ENCODE measurements around the gene PCDHGA10.
"Not testable (repeated sequence)": the region's sequence is repeated elsewhere in the genome, so short reads cannot be mapped to it uniquely, and the experiment has no call there.

Gene PCDHGA10

GRCh38 chr5:141412854-141413539 is at the start of gene PCDHGA10:
TSS of gene PCDHGA10 (plus strand) at chr5:141412987. CDS start at chr5:141413176, 189 bp downstream.
- Mint-ChIP-seq H3K27ac (peak within 1 kb of the TSS; percentile 4), H3K9me3 (peaks cover 24% of the 10 kb centered on the region)

GRCh38 chr5:141363952-141364660 is 48.7 kb upstream of the PCDHGA10 start, which contains the start of gene PCDHGA5:
TSS of gene PCDHGA5 (plus strand) at chr5:141364162. CDS start at chr5:141364331, 169 bp downstream.
- peaks cover 8% of the 10 kb centered on the region for H3K36me3 Mint-ChIP-seq (ENCODE audit: low read depth)
- H3K27me3 Mint-ChIP-seq (ENCODE audit: low read depth): peaks cover 46% of the 10 kb centered on the region
- H3K9me3 Mint-ChIP-seq: peaks cover 40% of the 10 kb centered on the region
- no peak within 1 kb of the TSS for H3K4me3 Mint-ChIP-seq
- no peak within 1 kb of the TSS for H3K27ac Mint-ChIP-seq
- peaks cover 4% of the 10 kb centered on the region for H3K4me1 Mint-ChIP-seq (ENCODE audit: low read depth)

More at GRCh38 chr5:141412854-141413539, at the start of gene PCDHGA10:
- Mint-ChIP-seq H3K4me3 (peak within 1 kb of the TSS; percentile 82), H3K27me3 (ENCODE audit: low read depth) (peaks cover 67% of the 10 kb centered on the region), H3K36me3 (ENCODE audit: low read depth) (peaks cover 15% of the 10 kb centered on the region), H3K4me1 (ENCODE audit: low read depth) (peaks cover 20% of the 10 kb centered on the region)

DNA sequence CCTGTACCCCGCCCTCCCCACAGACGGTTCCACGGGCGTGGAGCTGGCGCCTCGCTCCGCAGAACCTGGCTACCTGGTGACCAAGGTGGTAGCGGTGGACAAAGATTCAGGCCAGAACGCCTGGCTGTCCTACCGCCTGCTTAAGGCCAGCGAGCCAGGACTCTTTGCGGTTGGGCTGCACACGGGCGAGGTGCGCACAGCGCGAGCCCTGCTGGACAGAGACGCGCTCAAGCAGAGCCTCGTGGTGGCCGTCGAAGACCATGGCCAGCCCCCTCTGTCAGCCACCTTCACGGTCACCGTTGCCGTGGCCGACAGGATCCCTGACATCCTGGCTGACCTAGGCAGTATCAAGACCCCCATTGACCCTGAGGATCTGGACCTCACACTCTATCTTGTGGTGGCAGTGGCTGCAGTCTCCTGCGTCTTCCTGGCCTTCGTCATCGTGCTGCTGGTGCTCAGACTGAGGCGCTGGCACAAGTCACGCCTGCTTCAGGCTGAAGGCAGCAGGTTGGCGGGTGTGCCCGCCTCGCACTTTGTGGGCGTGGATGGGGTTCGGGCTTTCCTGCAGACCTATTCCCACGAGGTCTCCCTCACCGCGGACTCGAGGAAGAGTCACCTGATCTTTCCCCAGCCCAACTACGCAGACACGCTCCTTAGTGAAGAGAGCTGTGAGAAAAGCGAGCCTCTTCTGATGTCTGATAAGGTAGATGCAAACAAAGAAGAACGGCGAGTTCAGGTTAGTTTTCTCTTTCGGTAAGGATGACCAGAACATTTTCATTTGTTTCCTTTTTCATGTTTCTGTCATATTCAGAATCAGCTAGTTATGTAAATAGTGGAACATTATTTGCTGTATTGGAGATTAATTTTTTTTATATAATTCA is 46.5 kb upstream of the PCDHGA10 start:
- Mint-ChIP-seq H3K4me1 (ENCODE audit: low read depth) (peaks cover 4% of the 10 kb centered on the region), H3K4me3 (no peak overlapping the region), H3K36me3 (ENCODE audit: low read depth) (peaks cover 6% of the 10 kb centered on the region), H3K27ac (no peak overlapping the region), H3K9me3 (peaks cover 31% of the 10 kb centered on the region), H3K27me3 (ENCODE audit: low read depth) (peaks cover 40% of the 10 kb centered on the region)

GRCh38 chr5:141369994-141370848 is 42.6 kb upstream of the PCDHGA10 start, which contains the start of gene PCDHGB3:
TSS of gene PCDHGB3 (plus strand) at chr5:141370242. CDS start at chr5:141370395, 153 bp downstream.
- Mint-ChIP-seq H3K4me1 (ENCODE audit: low read depth) (peaks cover 2% of the 10 kb centered on the region), H3K36me3 (ENCODE audit: low read depth) (peaks cover 2% of the 10 kb centered on the region), H3K4me3 (peak within 1 kb of the TSS; percentile 70), H3K27me3 (ENCODE audit: low read depth) (peaks cover 26% of the 10 kb centered on the region), H3K27ac (no peak within 1 kb of the TSS), H3K9me3 (peaks cover 38% of the 10 kb centered on the region)

DNA sequence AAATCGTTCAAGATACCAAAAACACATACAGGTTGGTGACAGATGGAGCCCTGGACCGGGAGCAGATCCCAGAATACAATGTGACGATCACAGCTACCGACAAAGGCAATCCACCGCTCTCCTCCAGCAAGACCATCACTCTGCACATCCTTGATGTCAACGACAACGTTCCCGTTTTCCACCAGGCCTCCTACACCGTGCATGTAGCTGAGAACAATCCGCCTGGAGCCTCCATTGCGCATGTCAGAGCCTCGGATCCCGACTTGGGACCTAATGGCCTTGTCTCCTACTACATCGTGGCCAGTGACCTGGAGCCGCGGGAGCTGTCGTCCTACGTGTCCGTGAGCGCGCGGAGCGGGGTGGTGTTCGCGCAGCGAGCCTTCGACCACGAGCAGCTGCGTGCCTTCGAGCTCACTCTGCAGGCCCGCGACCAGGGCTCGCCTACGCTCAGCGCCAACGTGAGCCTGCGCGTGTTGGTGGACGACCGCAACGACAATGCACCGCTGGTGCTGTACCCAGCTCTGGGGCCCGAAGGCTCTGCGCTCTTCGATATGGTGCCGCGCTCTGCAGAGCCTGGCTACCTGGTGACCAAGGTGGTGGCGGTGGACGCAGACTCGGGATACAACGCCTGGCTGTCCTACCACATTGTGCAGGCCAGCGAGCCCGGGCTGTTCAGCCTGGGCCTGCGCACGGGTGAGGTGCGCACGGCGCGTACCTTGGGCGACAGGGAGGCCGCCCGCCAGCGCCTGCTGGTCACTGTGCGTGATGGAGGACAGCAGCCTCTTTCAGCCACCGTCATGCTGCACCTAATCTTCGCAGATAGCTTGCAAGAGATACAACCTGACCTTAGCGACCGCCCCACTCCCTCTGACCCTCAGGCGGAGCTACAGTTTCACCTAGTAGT is 41.0 kb upstream of the PCDHGA10 start:
- Mint-ChIP-seq H3K27ac (no peak overlapping the region), H3K4me3 (no peak overlapping the region), H3K9me3 (peaks cover 36% of the 10 kb centered on the region), H3K4me1 (ENCODE audit: low read depth) (peaks cover 2% of the 10 kb centered on the region), H3K36me3 (ENCODE audit: low read depth) (peaks cover 2% of the 10 kb centered on the region), H3K27me3 (ENCODE audit: low read depth) (peaks cover 16% of the 10 kb centered on the region)

DNA sequence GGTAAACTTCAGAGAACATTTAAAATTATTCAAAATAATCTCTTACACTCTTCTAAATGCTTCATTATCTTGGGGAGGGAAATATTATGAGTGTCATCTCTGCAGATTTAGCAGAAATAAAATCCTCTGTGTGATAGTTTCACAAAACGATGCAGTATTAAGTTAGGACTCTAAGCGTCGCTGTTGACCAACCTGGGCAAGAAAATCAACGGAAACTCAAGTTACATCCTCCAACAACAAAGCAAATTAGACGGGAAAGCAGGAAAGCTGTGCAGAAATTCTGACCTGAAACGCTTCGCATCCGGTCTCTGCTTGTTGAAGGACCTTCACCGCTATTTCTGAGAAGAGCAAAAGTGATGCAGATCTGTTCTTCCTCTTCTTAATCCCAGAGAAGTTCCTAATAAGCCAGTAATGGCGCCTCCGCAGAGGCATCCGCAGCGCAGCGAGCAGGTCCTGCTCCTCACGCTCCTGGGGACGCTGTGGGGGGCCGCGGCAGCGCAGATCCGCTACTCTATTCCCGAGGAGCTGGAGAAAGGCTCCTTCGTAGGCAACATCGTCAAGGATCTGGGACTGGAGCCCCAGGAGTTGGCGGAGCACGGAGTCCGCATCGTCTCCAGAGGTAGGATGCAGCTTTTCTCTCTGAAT is 39.0 kb upstream of the PCDHGA10 start, which contains the start of gene PCDHGA6:
PCDHGA6 (plus strand) TSS at position 219 of the 645 bp plus-strand sequence; CDS start at position 412, 193 bp downstream.
- Mint-ChIP-seq H3K36me3 (ENCODE audit: low read depth) (peaks cover 2% of the 10 kb centered on the region), H3K4me1 (ENCODE audit: low read depth) (peaks cover 2% of the 10 kb centered on the region), H3K4me3 (peak within 1 kb of the TSS; percentile 15), H3K27me3 (ENCODE audit: low read depth) (peaks cover 16% of the 10 kb centered on the region), H3K27ac (peak within 1 kb of the TSS; percentile 22), H3K9me3 (peaks cover 40% of the 10 kb centered on the region)

GRCh38 chr5:141374627-141375026 is 38.2 kb upstream of the PCDHGA10 start:
- Mint-ChIP-seq H3K4me3 (no peak overlapping the region), H3K9me3 (peaks cover 40% of the 10 kb centered on the region), H3K36me3 (ENCODE audit: low read depth) (peaks cover 2% of the 10 kb centered on the region), H3K4me1 (ENCODE audit: low read depth) (peaks cover 2% of the 10 kb centered on the region), H3K27me3 (ENCODE audit: low read depth) (peaks cover 16% of the 10 kb centered on the region), H3K27ac (no peak overlapping the region)

DNA sequence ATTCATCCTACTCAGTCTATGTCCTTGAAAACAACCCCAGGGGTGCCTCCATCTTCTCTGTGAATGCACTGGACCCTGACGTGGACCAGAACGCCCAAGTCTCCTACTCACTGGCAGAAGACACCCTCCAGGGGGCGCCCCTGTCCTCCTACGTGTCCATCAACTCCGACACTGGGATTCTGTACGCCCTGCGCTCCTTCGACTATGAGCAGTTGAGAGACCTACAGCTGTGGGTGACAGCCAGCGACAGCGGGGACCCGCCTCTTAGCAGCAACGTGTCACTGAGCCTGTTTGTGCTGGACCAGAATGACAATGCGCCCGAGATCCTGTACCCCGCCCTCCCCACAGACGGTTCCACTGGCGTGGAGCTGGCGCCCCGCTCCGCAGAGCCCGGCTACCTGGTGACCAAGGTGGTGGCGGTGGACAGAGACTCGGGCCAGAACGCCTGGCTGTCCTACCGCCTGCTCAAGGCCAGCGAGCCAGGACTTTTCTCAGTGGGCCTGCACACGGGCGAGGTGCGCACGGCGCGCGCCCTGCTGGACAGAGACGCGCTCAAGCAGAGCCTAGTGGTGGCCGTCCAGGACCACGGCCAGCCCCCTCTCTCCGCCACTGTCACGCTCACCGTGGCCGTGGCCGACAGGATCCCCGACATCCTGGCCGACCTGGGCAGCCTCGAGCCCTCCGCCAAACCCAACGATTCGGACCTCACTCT is 37.2 kb upstream of the PCDHGA10 start:
- H3K27me3 Mint-ChIP-seq (ENCODE audit: low read depth): peaks cover 18% of the 10 kb centered on the region
- not testable (repeated sequence) for H3K27ac Mint-ChIP-seq

GRCh38 chr5:141382469-141383294 is 30.1 kb upstream of the PCDHGA10 start, which contains the start of gene PCDHGA7:
TSS of gene PCDHGA7 (plus strand) at chr5:141382742. CDS start at chr5:141382900, 158 bp downstream.
- Mint-ChIP-seq H3K4me3 (peak within 1 kb of the TSS; percentile 78), H3K36me3 (ENCODE audit: low read depth) (no peaks in the 10 kb centered on the region), H3K4me1 (ENCODE audit: low read depth) (no peaks in the 10 kb centered on the region), H3K27ac (no peak within 1 kb of the TSS), H3K27me3 (ENCODE audit: low read depth) (peaks cover 31% of the 10 kb centered on the region), H3K9me3 (peaks cover 30% of the 10 kb centered on the region)

More for the DNA sequence above, 37.2 kb upstream of the PCDHGA10 start:
- H3K9me3 Mint-ChIP-seq: peaks cover 40% of the 10 kb centered on the region
- H3K36me3 Mint-ChIP-seq (ENCODE audit: low read depth); H3K4me1 Mint-ChIP-seq (ENCODE audit: low read depth); H3K4me3 Mint-ChIP-seq: not testable (repeated sequence)

DNA sequence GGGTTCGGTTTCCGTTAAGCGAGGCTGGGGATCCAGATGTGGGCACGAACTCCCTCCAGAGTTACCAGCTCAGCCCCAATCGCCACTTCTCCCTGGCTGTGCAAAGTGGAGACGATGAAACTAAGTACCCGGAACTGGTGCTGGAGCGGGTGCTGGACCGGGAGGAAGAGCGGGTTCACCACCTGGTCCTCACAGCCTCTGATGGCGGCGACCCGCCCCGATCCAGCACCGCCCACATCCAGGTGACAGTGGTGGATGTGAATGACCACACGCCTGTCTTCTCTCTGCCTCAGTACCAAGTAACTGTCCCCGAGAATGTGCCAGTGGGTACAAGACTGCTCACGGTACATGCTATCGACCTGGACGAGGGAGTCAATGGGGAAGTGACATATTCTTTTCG is 29.4 kb upstream of the PCDHGA10 start:
- Mint-ChIP-seq H3K9me3 (peaks cover 31% of the 10 kb centered on the region), H3K4me3 (peak overlapping the region; percentile 78), H3K27ac (no peak overlapping the region), H3K27me3 (ENCODE audit: low read depth) (peaks cover 33% of the 10 kb centered on the region), H3K4me1 (ENCODE audit: low read depth) (no peaks in the 10 kb centered on the region), H3K36me3 (ENCODE audit: low read depth) (no peaks in the 10 kb centered on the region)
